ENCODE measurements around the gene OR52A1. TPM values are rescaled to one million over a fixed set of nuclear protein-coding genes. Genes with fewer than 3 reads are reported as not detected.
"Not testable (repeated sequence)": the region's sequence is repeated elsewhere in the genome, so short reads cannot be mapped to it uniquely, and the experiment has no call there.

OR52A1 gene
- polyA plus RNA-seq, 3 donors, result not detected

DNA sequence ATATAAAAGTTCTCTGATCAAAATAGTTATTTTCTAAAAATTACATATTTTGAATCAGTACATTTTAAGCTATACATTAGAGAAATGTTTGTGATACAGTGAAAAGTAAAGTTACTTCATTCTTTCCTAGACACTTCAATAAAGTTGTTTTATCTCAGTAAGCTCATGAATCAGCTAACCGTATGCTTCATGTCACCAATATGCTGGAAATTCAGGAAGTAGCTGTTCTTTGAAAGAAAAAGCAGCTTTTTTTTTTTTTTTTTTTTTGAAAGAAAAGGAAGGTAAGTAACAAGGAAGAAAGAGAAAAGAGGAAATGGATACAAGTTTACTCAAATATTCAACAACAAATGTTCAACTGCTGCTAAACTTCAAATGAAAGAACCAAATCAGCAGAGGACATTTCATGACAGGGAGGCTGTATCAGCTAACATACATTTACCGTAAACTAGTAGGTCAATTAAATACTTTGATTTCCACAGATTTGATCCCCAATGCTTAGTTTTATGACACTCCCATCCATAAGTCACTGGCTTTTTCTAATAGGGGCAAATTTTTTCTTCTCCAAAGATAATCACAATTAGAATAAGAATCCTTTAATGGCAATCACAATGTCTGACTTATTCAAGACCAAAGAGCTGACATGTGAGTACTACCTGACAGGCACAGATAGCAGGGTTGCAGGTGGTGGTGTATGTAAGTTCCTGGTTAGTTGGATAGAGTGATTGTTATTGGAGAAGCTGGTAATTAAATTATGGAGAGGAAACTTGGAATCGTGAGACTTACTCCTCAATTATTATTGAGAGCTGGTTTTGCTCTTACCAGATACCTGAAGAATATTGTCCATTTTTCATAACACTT, 754 bp downstream of the OR52A1 start:
- intact Hi-C loops (cut with micrococcal nuclease), result loop anchor here in 1 of 2 donors (10.0 kb wide), 1 partner anchor 61 kb away; no protein-coding TSS in a partner anchor
- no CpG with 5 or more reads among the region's 3 CpGs for WGBS (ENCODE audit: insufficient coverage)
- Mint-ChIP-seq H3K36me3 (no peaks in the 10 kb centered on the region), H3K9me3 (peaks cover 0 to 4% (median 0%) of the 10 kb centered on the region in 7 donors), H3K4me3 (no peak overlapping the region), H3K27me3 (ENCODE audit: low read depth in 3 of 3) (no peaks in the 10 kb centered on the region), H3K27ac (no peak overlapping the region), H3K4me1 (no peaks in the 10 kb centered on the region)
- no peaks in the 10 kb centered on the region for H3K79me2 ChIP-seq (ENCODE audit: insufficient read depth, low read length)
- no peaks in the 10 kb centered on the region for H4K20me1 ChIP-seq (ENCODE audit: insufficient read depth, low read length)
- DNase-seq, result no peak
- H2AFZ ChIP-seq (ENCODE audit: insufficient read depth, low read depth, low read length, poor library complexity, severe bottlenecking), result no peak overlapping the region
- H3K27ac ChIP-seq (ENCODE audit: low read depth in 1 of 2, low read length in 2 of 2), result no peak overlapping the region
- no peaks in the 10 kb centered on the region for H3K4me1 ChIP-seq (ENCODE audit: control insufficient read depth in 1 of 2, insufficient read depth in 2 of 2, low read length in 2 of 2)
- H3K36me3 ChIP-seq (replicated peaks in 1 of 2; ENCODE audit: control insufficient read depth in 1 of 2, insufficient read depth in 2 of 2, low read length in 2 of 2), result no peaks in the 10 kb centered on the region
- H3K27me3 ChIP-seq (ENCODE audit: control insufficient read depth in 2 of 2, insufficient read depth in 2 of 2, low read length in 2 of 2), result no peaks in the 10 kb centered on the region
- H3K4me3 ChIP-seq (replicated peaks in 1 of 3; ENCODE audit: low read depth in 2 of 3, low read length in 3 of 3), result no peak overlapping the region
- H3K9ac ChIP-seq (ENCODE audit: insufficient read depth, low read length, poor library complexity, severe bottlenecking), result no peak overlapping the region
- H3K4me2 ChIP-seq (replicated peaks; ENCODE audit: extremely low read depth, low read length, poor library complexity, severe bottlenecking), result no peak overlapping the region
- no peaks in the 10 kb centered on the region for H3K9me3 ChIP-seq (replicated peaks in 1 of 2; ENCODE audit: control insufficient read depth in 1 of 2, insufficient read depth in 1 of 2, low read length in 2 of 2)
- TF ChIP-seq, protein P1, sequence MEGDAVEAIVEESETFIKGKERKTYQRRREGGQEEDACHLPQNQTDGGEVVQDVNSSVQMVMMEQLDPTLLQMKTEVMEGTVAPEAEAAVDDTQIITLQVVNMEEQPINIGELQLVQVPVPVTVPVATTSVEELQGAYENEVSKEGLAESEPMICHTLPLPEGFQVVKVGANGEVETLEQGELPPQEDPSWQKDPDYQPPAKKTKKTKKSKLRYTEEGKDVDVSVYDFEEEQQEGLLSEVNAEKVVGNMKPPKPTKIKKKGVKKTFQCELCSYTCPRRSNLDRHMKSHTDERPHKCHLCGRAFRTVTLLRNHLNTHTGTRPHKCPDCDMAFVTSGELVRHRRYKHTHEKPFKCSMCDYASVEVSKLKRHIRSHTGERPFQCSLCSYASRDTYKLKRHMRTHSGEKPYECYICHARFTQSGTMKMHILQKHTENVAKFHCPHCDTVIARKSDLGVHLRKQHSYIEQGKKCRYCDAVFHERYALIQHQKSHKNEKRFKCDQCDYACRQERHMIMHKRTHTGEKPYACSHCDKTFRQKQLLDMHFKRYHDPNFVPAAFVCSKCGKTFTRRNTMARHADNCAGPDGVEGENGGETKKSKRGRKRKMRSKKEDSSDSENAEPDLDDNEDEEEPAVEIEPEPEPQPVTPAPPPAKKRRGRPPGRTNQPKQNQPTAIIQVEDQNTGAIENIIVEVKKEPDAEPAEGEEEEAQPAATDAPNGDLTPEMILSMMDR (IDR thresholded peaks at IDR 0.05), result no peak

DNA sequence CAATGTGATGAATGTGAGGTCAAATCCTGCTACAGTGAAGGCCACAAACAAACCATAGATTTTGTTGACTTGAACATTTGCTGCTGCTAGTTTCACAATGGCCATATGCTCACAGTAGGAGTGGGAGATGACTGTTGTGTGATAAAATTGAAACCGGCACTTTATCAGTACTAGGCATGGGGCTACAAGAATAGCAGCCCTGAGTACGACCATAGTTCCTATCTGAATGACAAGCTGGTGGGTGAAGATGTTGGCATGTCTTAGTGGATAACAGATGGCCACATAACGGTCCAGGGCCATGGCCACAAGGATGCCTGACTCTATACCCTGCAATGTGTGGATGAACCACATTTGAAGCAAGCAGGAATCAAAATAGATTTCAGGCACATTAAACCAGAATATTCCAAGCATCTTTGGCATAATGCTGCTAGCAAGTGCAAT, 2.8 kb downstream of the OR52A1 start:
- Histone ChIP-seq H3K4me3 (replicated peaks in 1 of 3; ENCODE audit: low read depth in 2 of 3, low read length in 3 of 3) (no peak overlapping the region), H3K9ac (ENCODE audit: insufficient read depth, low read length, poor library complexity, severe bottlenecking) (no peak overlapping the region), H3K27me3 (ENCODE audit: control insufficient read depth in 2 of 2, insufficient read depth in 2 of 2, low read length in 2 of 2) (no peaks in the 10 kb centered on the region), H3K79me2 (ENCODE audit: insufficient read depth, low read length) (no peaks in the 10 kb centered on the region), H3K36me3 (replicated peaks in 1 of 2; ENCODE audit: control insufficient read depth in 1 of 2, insufficient read depth in 2 of 2, low read length in 2 of 2) (no peaks in the 10 kb centered on the region), H3K27ac (ENCODE audit: low read depth in 1 of 2, low read length in 2 of 2) (no peak overlapping the region), H3K4me1 (ENCODE audit: control insufficient read depth in 1 of 2, insufficient read depth in 2 of 2, low read length in 2 of 2) (no peaks in the 10 kb centered on the region), H3K4me2 (replicated peaks; ENCODE audit: extremely low read depth, low read length, poor library complexity, severe bottlenecking) (no peak overlapping the region), H4K20me1 (ENCODE audit: insufficient read depth, low read length) (no peaks in the 10 kb centered on the region), H2AFZ (ENCODE audit: insufficient read depth, low read depth, low read length, poor library complexity, severe bottlenecking) (no peak overlapping the region), H3K9me3 (replicated peaks in 1 of 2; ENCODE audit: control insufficient read depth in 1 of 2, insufficient read depth in 1 of 2, low read length in 2 of 2) (no peaks in the 10 kb centered on the region)
- Mint-ChIP-seq H3K4me3 (no peak overlapping the region), H3K27me3 (ENCODE audit: low read depth in 3 of 3) (peaks cover 0 to 4% (median 0%) of the 10 kb centered on the region in 3 donors), H3K36me3 (no peaks in the 10 kb centered on the region), H3K4me1 (no peaks in the 10 kb centered on the region), H3K9me3 (peaks cover 0 to 2% (median 0%) of the 10 kb centered on the region in 7 donors), H3K27ac (no peak overlapping the region)
- DNase-seq, result no peak
- intact Hi-C loops (cut with micrococcal nuclease), result loop anchor here in 1 of 2 donors (10.0 kb wide), 1 partner anchor 63 kb away; no protein-coding TSS in a partner anchor
- 81% methylated on average over 3 of the region's 3 CpGs for WGBS (ENCODE audit: insufficient coverage)
- TF ChIP-seq, protein P1 (IDR thresholded peaks at IDR 0.05), result no peak

DNA sequence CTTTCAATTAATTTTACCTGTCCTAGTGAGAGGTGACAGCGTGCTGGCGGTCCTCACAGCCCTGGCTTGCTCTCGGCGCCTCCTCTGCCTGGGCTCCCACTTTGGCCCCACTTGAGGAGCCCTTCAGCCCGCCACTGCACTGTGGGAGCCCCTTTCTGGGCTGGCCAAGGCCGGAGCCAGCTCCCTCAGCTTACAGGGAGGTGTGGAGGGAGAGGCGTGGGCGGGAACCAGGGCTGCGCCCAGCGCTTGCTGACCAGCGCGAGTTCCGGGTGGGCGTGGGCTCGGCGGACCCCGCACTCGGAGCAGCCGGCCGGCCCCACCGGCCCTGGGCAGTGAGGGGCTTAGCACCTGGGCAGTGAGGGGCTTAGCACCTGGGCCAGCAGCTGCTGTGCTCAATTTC, 10.4 kb downstream of the OR52A1 start:
- H3K9ac ChIP-seq (ENCODE audit: insufficient read depth, low read length, poor library complexity, severe bottlenecking); H3K36me3 ChIP-seq (replicated peaks in 1 of 2; ENCODE audit: control insufficient read depth in 1 of 2, insufficient read depth in 2 of 2, low read length in 2 of 2); H3K9me3 Mint-ChIP-seq; H3K27me3 Mint-ChIP-seq (ENCODE audit: low read depth in 3 of 3); H3K79me2 ChIP-seq (ENCODE audit: insufficient read depth, low read length); H3K4me1 Mint-ChIP-seq; DNase-seq; H2AFZ ChIP-seq (ENCODE audit: insufficient read depth, low read depth, low read length, poor library complexity, severe bottlenecking); H3K4me1 ChIP-seq (ENCODE audit: control insufficient read depth in 1 of 2, insufficient read depth in 2 of 2, low read length in 2 of 2); H3K27ac Mint-ChIP-seq; H3K36me3 Mint-ChIP-seq; H3K9me3 ChIP-seq (replicated peaks in 1 of 2; ENCODE audit: control insufficient read depth in 1 of 2, insufficient read depth in 1 of 2, low read length in 2 of 2); H3K4me3 Mint-ChIP-seq; H4K20me1 ChIP-seq (ENCODE audit: insufficient read depth, low read length); H3K4me3 ChIP-seq (replicated peaks in 1 of 3; ENCODE audit: low read depth in 2 of 3, low read length in 3 of 3); H3K27ac ChIP-seq (ENCODE audit: low read depth in 1 of 2, low read length in 2 of 2); H3K4me2 ChIP-seq (replicated peaks; ENCODE audit: extremely low read depth, low read length, poor library complexity, severe bottlenecking); H3K27me3 ChIP-seq (ENCODE audit: control insufficient read depth in 2 of 2, insufficient read depth in 2 of 2, low read length in 2 of 2); intact Hi-C loops (cut with micrococcal nuclease): not testable (repeated sequence)
- 98% methylated on average over 20 of the region's 21 CpGs for WGBS (ENCODE audit: insufficient coverage)

All from CD14-positive monocyte (primary cell).